Measurements from ENCODE around the gene GRPEL1.
"Not testable (repeated sequence)": the region's sequence is repeated elsewhere in the genome, so short reads cannot be mapped to it uniquely, and the experiment has no call there.

The GRPEL1 gene
- long read RNA-seq, donor 1, transcript GRPEL1-201 (4 exons, 2,775 nt), result major isoform, 24 of 27 reads
- long read RNA-seq, donor 1, partial matches to known transcripts, result 0 of 27 reads
- long read RNA-seq, donor 1, other reads (novel, unspliced or antisense), result 0 of 27 reads
- long read RNA-seq, donor 2, transcript GRPEL1-201 (4 exons, 2,775 nt), result major isoform, 9 of 11 reads
- long read RNA-seq, donor 2, partial matches to known transcripts, result 0 of 11 reads
- long read RNA-seq, donor 2, other reads (novel, unspliced or antisense), result 0 of 11 reads
- long read RNA-seq, donor 3, transcript GRPEL1-201 (4 exons, 2,775 nt), result major isoform, 8 of 8 reads
- long read RNA-seq, donor 3, partial matches to known transcripts, result 0 of 8 reads
- long read RNA-seq, donor 3, other reads (novel, unspliced or antisense), result 0 of 8 reads
- long read RNA-seq, donor 4, transcript GRPEL1-201 (4 exons, 2,775 nt), result major isoform, 15 of 16 reads
- long read RNA-seq, donor 4, partial matches to known transcripts, result 0 of 16 reads
- long read RNA-seq, donor 4, other reads (novel, unspliced or antisense), result 0 of 16 reads
- long read RNA-seq, donor 5, transcript GRPEL1-201 (4 exons, 2,775 nt), result major isoform, 20 of 21 reads
- long read RNA-seq, donor 5, partial matches to known transcripts, result 0 of 21 reads
- long read RNA-seq, donor 5, other reads (novel, unspliced or antisense), result 0 of 21 reads
- long read RNA-seq, donor 6, transcript GRPEL1-201 (4 exons, 2,775 nt), result major isoform, 20 of 21 reads
- long read RNA-seq, donor 6, partial matches to known transcripts, result 0 of 21 reads
- long read RNA-seq, donor 6, other reads (novel, unspliced or antisense), result 0 of 21 reads
- long read RNA-seq, donor 7, transcript GRPEL1-201 (4 exons, 2,775 nt), result major isoform, 25 of 28 reads
- long read RNA-seq, donor 7, partial matches to known transcripts, result 0 of 28 reads
- long read RNA-seq, donor 7, other reads (novel, unspliced or antisense), result 0 of 28 reads
- long read RNA-seq, donor 8, transcript GRPEL1-201 (4 exons, 2,775 nt), result major isoform, 17 of 17 reads
- long read RNA-seq, donor 8, partial matches to known transcripts, result 0 of 17 reads
- long read RNA-seq, donor 8, other reads (novel, unspliced or antisense), result 0 of 17 reads

- peak; percentile 96 for DNase-seq
Measured at GRCh38 chr4:7067452-7068278, at the start of gene GRPEL1. Gene GRPEL1 (minus strand): TSS chr4:7068064. CDS start chr4:7068032, 32 bp downstream.

GRCh38 chr4:7116705-7117104 is 48.8 kb upstream of the GRPEL1 start:
- DNase-seq, result no peak

- DNase-seq, result no peak
Measured at GRCh38 chr4:7115557-7116340, 47.9 kb upstream of the GRPEL1 start.

GRCh38 chr4:7112656-7113055 is 44.8 kb upstream of the GRPEL1 start:
- DNase-seq, result no peak

GRCh38 chr4:7111441-7111840 is 43.6 kb upstream of the GRPEL1 start:
- no peak for DNase-seq

GRCh38 chr4:7110546-7110945 is 42.7 kb upstream of the GRPEL1 start:
- no peak for DNase-seq

- no peak for DNase-seq
Measured at GRCh38 chr4:7109169-7109568, 41.3 kb upstream of the GRPEL1 start.

- no peak for DNase-seq
Measured at GRCh38 chr4:7108660-7109059, 40.8 kb upstream of the GRPEL1 start.

GRCh38 chr4:7108046-7108625 is 40.3 kb upstream of the GRPEL1 start:
- no peak for DNase-seq

- DNase-seq, result no peak
Measured at GRCh38 chr4:7107166-7107905, 39.5 kb upstream of the GRPEL1 start.

- DNase-seq, result no peak
Measured at GRCh38 chr4:7105276-7105675, 37.4 kb upstream of the GRPEL1 start.

- DNase-seq, result no peak
Measured at GRCh38 chr4:7104366-7105031, 36.6 kb upstream of the GRPEL1 start.

- DNase-seq, result peak; percentile 76
Measured at GRCh38 chr4:7103607-7104365, 35.9 kb upstream of the GRPEL1 start.

GRCh38 chr4:7103031-7103606 is 35.3 kb upstream of the GRPEL1 start:
- DNase-seq, result peak; percentile 80

GRCh38 chr4:7102516-7102909 is 34.6 kb upstream of the GRPEL1 start:
- DNase-seq, result not testable (repeated sequence)

GRCh38 chr4:7101692-7102515 is 34.0 kb upstream of the GRPEL1 start:
- peak; percentile 80 for DNase-seq

- DNase-seq, result no peak
Measured at GRCh38 chr4:7096236-7096635, 28.4 kb upstream of the GRPEL1 start.
